HG03378 (cell line): Measurements from ENCODE around the gene PEPD.

ENCODE experiments used
- ATAC-seq: cut with Tn5 transposase; IDR thresholded peaks from one replicate; pipeline ENCODE4 v1.9.1; 2021; ENCODE audit warnings: mild to moderate bottlenecking, moderate library complexity; ENCODE audit not compliant: unreplicated experiment

Gene PEPD

DNA sequence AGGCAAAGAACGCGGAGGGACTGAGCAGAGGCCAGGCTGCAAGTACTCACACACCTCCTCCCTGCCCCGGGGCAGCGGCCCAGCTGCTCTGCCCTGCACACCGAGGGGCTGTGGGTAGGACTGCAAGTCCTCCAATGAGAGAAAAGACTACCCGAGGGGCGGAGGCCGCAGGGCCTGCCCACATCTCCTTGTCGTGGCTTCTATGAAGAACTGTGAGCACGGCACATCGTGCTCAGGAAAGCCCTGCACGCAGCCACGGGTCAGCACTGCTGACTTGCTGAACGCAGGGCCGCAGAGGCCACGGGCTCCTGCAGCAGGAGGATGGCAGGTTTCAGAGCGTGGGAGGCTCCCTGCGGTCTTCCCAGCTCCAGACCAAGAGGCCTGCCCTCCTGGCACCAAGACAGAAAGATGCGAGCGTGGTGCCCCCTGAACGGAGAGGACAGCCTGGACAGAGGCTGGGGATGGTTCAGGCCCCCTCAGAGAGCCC, 110.6 kb downstream of the PEPD start:
- ATAC-seq = no peak

GRCh38 chr19:33409906-33410685, 111.5 kb downstream of the PEPD start:
- ATAC-seq = no peak

GRCh38 chr19:33408538-33409434, 112.8 kb downstream of the PEPD start:
- ATAC-seq = no peak

DNA sequence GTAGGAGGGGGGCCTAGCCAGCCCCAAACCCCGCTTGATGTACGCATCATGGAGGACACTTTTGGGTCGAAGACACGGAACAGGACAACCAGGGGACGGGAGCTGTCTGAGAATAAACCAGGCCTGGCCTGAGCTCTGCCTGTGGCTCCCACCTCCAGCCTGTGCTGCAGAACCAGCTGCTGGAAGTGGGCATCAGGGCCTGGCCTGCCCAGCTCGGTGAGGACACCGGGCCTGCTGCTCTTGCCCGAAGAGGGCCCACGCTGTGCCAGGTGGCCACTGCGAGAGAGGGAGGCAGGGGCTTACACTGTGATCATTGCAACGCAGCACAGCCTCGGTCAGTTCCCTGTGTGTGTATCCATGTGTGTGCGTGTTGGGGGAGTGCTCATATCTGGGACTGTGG, 113.5 kb downstream of the PEPD start:
- ATAC-seq = no peak

DNA sequence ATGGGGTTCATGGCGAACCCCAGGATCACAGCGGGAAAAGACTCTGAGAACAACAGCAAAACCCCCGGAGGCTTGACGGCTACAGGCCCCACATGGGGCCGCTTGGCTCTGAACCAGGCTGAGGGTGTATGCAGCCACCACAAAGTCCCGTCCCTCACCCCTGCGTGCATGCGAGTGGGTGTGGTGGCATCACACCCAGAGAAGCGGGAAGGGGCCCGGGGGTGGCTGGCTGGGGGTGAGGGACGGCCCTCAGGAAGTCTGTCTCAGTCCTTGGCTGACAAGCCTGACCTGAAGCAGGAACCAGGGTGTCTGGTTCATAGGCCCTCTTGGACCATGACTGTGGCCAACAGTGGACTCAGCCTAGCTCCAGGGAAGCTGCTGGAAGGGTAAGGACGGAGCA, 113.9 kb downstream of the PEPD start:
- no peak for ATAC-seq

DNA sequence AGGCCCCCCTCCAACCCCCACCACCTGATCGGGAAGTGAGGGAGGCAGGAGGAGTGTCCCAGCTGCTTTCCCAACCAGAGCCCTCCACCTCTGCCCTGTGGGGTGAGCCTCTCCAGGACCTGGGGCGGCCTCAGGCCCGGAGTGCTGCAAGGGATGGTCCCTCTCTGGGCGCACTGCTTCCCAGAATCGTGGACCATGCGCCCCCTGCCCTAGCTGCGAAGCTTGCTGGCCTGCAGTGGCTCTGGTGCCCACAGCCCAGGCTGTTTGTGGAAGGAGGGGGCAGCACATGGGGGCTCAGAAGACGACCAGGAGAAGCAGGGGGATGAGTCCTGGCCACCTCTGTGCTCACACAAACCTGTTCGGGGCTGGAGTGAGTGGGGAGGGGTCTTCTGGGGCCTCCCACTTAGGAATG, 114.4 kb downstream of the PEPD start:
- ATAC-seq = no peak

DNA sequence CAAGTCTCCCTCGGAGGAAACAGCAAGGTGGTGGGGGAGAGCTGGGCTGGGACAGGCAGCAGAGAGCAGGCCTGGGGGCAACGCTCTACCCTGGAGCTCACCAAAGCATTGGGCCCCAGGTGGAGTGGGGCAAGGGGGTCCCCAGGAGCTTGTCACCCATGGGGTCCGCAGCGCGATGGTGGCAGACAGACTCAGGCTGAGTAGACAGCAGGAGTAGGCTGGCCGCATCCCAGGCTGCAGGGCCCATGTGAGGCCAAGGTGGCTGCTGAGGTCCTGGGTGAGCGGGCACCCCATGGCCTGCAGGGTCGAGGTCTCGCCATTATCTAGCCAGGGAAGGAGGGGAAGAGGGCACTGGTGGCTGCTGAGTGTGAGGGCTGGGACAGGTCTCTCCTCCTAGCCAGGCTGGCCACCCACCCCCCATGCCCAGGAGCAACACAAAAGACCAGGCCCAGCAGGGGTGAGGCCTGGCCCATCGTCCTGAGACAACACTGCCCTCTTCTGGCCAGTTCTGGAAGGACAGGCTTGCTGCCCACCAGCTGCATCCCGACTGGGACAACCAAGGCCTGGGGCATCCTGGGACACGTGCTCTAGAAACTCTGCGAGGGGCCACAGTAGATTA, 115.0 kb downstream of the PEPD start:
- ATAC-seq = no peak

DNA sequence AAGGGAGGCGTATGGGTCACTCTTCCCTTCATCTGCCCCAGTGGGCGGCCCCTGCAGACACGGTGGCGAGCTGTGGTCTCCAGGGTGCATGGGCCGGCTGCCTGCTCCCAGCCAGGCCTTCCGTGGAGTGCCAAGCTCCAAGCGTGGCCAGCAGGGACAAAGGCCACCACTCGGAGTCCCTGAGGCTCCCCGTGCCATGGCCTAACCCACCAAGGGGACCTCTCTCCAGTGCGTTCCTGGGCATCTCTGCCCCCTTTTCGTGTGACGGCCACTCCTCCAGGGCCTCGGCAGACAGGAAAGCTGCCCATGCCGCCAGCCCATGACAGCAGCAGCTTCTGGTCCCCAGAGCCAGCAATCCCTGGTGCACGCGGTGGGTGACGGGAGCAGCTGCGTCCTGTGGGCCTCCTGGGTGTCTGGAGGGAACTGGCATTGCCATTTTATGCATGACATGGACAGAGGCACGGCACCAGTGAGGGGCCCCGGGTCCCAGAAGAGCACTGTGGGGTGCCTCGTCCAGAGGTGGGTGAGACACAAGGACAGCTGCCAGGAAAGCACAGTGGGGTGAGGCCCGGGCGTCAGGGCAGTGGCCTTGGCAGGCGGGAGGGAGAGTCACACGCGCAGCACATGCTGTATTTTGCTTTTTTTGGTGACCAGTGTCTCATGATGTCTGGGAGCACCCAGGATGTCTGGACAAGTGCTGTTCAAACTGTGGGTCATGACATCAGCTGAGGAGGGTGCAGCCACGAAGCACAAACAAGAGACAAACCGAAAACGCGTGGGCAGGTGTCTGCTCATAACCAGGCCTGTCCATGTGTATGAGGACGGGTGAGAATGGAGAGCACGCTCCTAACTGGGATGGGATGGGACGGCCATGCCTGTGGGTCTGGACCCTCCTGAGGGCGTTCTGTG, 115.8 kb downstream of the PEPD start:
- ATAC-seq = no peak

- ATAC-seq = no peak
Observed at GRCh38 chr19:33405254-33405552, 116.4 kb downstream of the PEPD start.

DNA sequence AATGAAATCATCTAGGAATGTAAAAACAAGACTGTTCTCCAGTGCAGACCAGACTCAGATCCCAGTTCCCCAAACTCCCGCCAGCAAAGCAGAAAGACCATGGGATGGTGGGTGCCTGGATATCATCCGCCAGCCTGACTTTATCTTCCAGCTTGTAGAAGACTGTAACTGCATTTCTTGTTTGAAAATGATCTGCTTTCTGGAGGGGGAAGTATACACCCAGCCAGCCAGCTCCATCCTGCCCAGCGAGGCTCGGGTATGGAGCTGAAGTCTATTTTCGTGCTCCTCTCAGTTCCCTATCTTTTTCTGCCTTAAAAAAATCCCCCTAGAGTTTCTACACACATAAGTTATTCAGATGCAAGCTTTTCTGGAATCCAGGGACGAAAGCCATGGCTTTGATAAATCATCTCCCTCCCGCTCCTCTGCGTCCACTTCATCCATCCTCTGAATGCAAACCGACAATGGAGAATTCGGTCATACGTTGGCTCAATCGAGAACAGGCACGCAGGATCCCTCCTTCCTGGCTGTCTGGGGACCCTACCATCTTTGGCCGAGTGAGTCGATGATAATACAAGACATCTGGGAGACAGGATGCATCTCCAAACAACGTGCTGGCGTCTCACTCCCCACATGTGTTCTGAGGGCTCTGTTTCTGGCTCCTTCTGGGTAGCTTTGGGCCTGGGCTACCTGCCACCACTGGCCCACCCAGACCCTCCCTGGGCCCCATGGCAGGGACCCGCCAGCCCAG, 116.9 kb downstream of the PEPD start:
- no peak for ATAC-seq

DNA sequence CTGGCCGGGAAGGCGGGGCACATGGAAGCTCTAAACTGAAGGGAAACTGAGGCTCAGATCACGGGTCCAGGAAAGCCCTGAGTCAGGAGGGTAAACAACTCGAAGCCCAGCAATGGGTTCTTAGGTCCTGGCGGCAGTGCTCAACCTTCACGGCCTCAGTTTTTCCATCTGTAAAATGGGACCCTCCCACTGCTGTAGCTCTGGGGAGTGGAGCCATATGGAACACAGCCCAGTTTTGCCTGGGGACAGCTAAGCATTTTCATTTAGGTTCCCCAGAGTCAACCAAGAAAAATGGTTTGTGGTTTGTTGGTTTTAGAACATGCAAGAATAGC, 117.7 kb downstream of the PEPD start:
- ATAC-seq = no peak

DNA sequence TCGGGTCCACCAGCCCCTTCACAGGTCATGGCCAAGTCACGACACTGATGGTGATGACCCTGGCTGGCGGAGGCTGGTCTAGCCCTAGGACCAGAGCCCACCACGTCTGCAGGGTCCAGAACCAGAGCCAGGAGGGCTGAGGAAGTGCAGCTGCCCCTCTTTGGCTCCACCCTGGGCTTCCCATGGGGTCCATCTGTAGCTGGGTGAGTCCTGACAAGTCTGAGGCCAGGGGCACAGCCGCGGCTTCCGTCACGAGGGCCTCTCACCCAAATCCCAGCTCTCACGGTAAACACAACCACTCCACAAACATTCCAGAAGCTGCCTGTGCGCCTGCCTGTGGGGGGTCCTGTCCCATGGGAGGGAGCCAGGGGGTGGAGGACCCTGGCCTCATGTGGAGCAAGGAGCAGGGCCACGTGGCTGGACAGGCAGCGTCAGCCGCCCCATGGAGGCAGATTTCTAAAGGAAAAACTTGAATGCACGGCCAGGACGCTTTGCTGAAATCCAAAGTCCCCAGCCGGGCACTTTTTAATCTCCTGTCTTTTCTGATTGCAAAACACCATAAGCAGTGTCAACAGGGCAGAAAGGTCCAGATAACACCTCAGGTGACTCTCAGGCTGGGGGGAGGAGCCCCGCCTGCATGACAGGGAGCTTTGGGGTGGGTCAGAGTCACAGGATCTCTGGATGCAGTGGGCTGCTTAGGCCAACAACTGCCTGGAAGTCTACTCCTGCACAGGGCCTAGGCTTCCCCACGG, 118.2 kb downstream of the PEPD start:
- no peak for ATAC-seq

DNA sequence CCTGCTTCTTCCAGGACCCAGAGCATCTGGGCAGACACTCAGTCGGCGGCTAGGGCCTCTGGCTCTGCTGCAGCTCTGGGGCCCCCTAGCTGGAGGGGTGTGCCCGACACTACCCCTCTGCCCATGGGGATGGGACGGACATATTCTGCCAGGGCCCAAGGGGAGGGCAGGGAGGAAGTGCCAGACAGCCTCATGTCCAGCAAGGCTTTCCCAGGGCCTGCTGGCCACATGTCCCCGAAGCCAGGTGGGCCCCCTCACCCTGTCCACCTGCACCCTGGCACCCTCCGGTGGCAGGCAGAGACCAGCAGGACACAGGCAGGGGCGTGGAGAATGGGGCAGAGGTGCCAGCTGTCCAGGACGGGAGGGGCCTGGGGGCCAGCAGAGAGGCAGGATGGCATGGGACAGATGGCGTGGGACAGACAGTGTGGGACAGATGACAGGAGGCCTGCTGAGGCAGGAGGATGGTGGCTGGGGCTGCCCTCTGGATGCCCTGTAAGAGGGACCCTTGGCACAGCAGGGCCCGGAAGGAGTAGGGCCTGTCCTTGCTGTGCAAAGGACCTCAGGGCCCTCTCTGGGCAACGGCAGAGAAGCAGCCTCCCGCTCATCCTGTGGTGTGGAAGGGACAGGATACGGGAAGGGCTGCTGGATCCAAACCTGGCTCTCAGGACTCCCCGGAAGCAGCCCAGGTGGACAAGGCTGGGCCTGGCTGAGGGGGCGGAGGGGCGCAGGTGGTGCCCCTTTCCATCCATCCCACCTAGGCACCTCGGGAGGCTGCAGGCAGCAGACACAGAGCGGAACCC, 119.0 kb downstream of the PEPD start:
- ATAC-seq = no peak

DNA sequence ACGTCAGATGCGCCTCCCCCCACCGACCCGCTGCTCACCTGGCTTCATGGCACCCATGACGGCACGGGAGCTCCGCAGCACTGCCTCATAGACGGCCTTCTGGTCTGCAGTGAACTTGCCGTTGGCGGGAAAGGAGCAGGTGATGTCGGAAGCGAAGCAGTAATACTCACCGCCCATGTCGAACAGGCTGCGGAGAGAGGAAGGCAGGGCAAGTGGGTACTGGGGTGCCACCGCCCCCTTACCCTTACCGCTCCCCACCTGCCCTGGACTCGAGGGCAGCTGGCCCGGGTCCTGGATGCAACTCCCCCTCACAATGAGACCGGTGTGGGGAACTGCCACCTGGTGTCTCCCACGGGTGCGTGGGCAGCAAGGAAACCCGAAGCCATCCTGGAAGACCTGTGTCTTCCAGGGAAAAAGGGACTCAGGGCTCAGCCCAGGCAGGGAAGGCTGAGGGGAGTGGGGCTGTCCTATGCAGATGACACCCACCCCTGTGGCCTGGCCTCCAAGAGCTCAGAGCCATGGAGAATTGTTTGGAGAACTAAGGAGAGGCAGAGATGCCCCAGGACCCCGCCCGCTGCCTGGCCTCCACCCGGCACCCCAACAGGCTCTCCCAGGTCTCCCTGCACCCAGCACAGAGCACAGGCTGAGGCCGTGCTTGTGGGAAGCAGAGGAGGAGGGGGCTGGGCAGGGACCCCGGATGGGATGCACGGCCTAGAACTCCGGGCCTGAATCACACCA, 119.7 kb downstream of the PEPD start:
- ATAC-seq = no peak

DNA sequence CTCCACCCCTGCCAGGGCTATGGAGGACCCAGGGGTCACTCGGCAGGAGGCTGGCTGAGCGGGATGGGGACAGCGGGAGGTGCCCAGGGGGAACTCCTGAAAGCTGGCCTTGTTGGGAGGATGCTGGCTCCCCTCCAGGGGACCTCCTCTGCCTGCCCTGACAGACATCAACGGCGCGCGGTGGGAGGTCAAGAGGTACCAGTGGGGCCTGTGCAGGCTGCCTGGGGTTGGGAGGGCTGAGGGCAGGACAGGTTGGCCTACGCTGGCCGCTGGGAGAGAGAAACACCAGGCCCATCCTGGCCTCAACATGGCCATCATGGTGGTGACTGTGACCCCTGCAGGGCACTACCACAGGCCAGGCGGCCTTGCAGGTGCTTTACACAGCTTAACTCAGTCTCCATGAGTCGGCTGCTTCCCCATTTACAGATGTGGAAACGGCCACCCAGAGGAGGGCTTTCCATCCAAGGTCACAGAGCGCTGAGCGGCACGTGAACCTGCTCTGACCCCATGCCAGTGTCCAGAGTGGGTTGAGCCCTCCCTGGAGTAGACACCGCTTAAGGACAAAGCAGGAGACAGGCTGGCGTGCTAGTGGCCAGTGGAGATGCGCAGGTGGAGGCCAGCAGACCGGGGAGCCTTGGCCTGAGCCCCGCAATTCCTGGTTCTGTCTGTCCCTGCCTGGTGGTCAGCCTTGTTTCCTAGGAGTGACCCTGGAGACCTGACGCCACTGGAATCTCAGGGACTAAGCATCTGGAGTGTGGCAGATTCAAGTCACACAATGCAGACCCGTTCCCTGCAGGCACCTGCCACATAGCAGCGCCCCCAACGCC, 120.5 kb downstream of the PEPD start:
- no peak for ATAC-seq

GRCh38 chr19:33399745-33400681, 121.6 kb downstream of the PEPD start:
- no peak for ATAC-seq
